ENCODE measurements around the gene HSD17B8.

GRCh38 chr6:33204165-33204414 is 365 bp upstream of the HSD17B8 start:
- no peak for TF ChIP-seq CTCF (IDR thresholded peaks at IDR 0.05; ENCODE audit: low read depth, low read length, poor library complexity, severe bottlenecking)
- no peak for TF ChIP-seq EZH2phosphoT487 (IDR thresholded peaks at IDR 0.05; ENCODE audit: borderline replicate concordance, low read length)

Measured in DOHH2 (cell line).